Adrenal gland (tissue), 12 donors: ENCODE data around the gene ERF. TPM values are rescaled to one million over a fixed set of nuclear protein-coding genes. Genes with fewer than 3 reads are reported as not detected.
A peak's percentile ranks its signal among the peaks of the same experiment; 100 is the strongest.

Source experiments
- DNase-seq, 7 donors: peaks; one replicate each; pipeline ENCODE4 v3.0.0-alpha.2; 2019 to 2020
- H3K27ac ChIP-seq, 5 donors: fragments of 200-600 bp; sonication (generic) in 4 of 5; 1 replicate in 3 of 5; 2 replicates in 2 of 5; pipeline versions ENCODE4 v1.5.1 to v1.8.0; 2016 to 2020; ENCODE audit warnings: mild to moderate bottlenecking in 1 of 5
- H3K27me3 ChIP-seq: fragments of 200-600 bp; 2 replicates; pipeline ENCODE4 v1.8.0; 2021
- H3K36me3 ChIP-seq, 2 donors: fragments of 200-600 bp; replicated peaks in 1 of 2; 1 replicate in 1 of 2; 2 replicates in 1 of 2; pipeline versions ENCODE4 v1.5.1 to v1.8.0; 2018 to 2022
- H3K4me1 ChIP-seq, 2 donors: fragments of 200-600 bp; replicated peaks in 1 of 2; 1 replicate in 1 of 2; 2 replicates in 1 of 2; pipeline versions ENCODE4 v1.5.1 to v1.8.0; 2018 to 2021
- H3K4me3 ChIP-seq, 4 donors: fragments of 200-600 bp; sonication (generic) in 3 of 4; one replicate each; pipeline ENCODE4 v1.5.1; 2016 to 2018
- H3K9me3 ChIP-seq, 3 donors: fragments of 200-600 bp; sonication (generic) in 1 of 3; replicated peaks in 1 of 3; 1 replicate in 2 of 3; 2 replicates in 1 of 3; pipeline versions ENCODE4 v1.5.1 to v1.8.0; 2016 to 2021
- CTCF ChIP-seq, 6 experiments: fragments of 450-650 bp in 4 of 6; fragments of 200-600 bp in 2 of 6; sonication (generic) in 1 of 6; IDR thresholded peaks; 1 replicate in 5 of 6; 2 replicates in 1 of 6; pipeline versions ENCODE4 v1.5.1 to v1.8.0; 2016 to 2021; ENCODE audit warnings: antibody characterized with exemption in 6 of 6, mild to moderate bottlenecking in 2 of 6, moderate library complexity in 1 of 6
- POLR2A ChIP-seq, 2 donors: fragments of 450-650 bp; IDR thresholded peaks; one replicate each; pipeline ENCODE4 v1.6.1; 2017; ENCODE audit warnings: antibody characterized with exemption in 2 of 2, mild to moderate bottlenecking in 2 of 2, moderate library complexity in 1 of 2
- WGBS, 4 donors: extraction: QIAGEN DNeasy Blood & Tissue Kit in 2 of 4; methylation state at CpG; one replicate each; pipeline versions ENCODE4 v1.1.5 to v1.1.7; 2013 to 2017; 5-methylcytosine and 5-hydroxymethylcytosine counted together
- intact Hi-C, 2 donors: fragments of 100-400 bp; cut with DNase I; formaldehyde crosslinking; loops; one replicate each; pipeline versions ENCODE4 v1.14.1 to v1.15.0; 2022 to 2023
- polyA plus RNA-seq, 3 donors: library from polyadenylated mRNA; stranded (reverse); fragments of 200-250 nt in 2 of 3; fragments of 350-450 nt in 1 of 3; fragmentation: Illumina TruSeq in 1 of 3; extraction: RNeasy Lipid Tissue Mini Kit (QIAGEN cat#74804) in 1 of 3; gene quantifications; one replicate each; pipeline ENCODE4 v1.2.3, GENCODE V29; 2013 to 2014
- total RNA-seq, 9 donors: library from RNA; depleted of rRNA in 4 of 9; stranded (reverse); fragments of >200 nt in 4 of 9; fragments of 120-200 nt in 1 of 9; fragmentation: NEBNext Ultra II Directional in 1 of 9; extraction: Animal tissue kit (Norgen Biotek cat#: 25700) in 1 of 9; gene quantifications; one replicate each; pipeline versions ENCODE4 v1.1.0 to v1.2.4, GENCODE V29; 2013 to 2023
- donor health status: healthy with polysubstance abuse.
- donor health status: Bipolar disorder and iron deficiency.
- donor health status: DM: yes; HTN: yes; CAD: no.
- donor health status: DM: no; HTN: no; CAD: no.
- donor health status: DM: no; HTN: no; CAD: no.
- donor health status: DM: yes; HTN: yes; CAD: no.

ERF gene
- total and polyA plus RNA-seq, 12 donors = 11.4 to 147 (median 52.4) TPM

DNA sequence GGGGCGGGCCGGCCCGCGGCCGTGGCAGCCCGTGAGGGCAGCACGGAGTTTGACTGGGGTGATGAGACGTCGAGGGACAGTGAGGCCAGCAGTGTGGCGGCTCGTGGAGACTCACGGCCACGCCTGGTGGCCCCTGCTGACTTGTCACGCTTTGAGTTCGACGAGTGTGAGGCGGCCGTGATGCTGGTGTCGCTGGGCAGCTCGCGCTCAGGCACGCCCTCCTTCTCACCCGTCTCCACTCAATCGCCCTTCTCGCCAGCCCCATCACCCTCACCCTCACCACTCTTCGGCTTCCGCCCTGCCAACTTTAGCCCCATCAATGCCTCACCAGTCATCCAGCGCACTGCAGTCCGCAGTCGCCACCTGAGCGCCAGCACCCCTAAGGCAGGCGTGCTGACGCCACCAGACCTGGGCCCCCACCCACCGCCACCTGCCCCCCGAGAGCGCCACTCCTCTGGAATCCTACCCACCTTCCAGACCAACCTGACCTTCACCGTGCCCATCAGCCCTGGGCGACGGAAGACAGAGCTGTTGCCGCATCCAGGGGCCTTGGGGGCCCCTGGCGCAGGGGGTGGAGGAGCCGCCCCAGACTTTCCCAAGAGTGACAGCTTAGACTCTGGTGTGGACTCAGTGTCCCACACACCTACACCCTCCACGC, 18.6 kb upstream of the ERF start:
- DNase-seq = peak in 2 of 7 donors; percentile 15 to 23
- TF ChIP-seq POLR2A (IDR thresholded peaks at IDR 0.05) = no peak
- TF ChIP-seq CTCF (IDR thresholded peaks at IDR 0.05) = no peak
- no peak overlapping the region for H3K4me3 ChIP-seq
- H3K9me3 ChIP-seq = no peaks in the 10 kb centered on the region
- intact Hi-C loops = no loop called here
- peaks cover 31 to 48% of the 10 kb centered on the region in 2 donors for H3K4me1 ChIP-seq
- no peak overlapping the region for H3K27ac ChIP-seq
- no peaks in the 10 kb centered on the region for H3K27me3 ChIP-seq
- peaks cover 0 to 39% of the 10 kb centered on the region in 2 donors for H3K36me3 ChIP-seq
- 90 to 95% (median 92%) methylated on average over 37 to 43 of the region's 43 CpGs for WGBS, 4 donors

- H3K4me1 ChIP-seq = peaks cover 26 to 43% of the 10 kb centered on the region in 2 donors
- intact Hi-C loops = no loop called here
Measured at GRCh38 chr19:42272989-42273406, 18.1 kb upstream of the ERF start.

DNA sequence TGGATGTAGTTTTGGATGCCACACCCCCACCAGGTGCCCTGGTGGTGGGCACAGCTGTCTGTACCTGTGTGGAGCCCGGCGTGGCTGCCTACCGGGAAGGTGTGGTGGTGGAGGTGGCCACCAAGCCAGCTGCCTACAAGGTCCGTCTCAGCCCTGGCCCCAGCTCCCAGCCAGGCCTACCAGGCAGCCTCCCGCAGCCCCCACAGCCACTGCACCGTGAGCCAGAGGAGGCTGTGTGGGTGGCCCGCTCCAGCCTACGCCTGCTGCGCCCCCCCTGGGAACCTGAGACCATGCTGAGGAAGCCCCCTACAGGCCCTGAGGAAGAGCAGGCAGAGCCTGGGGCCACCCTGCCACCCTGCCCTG, 17.6 kb upstream of the ERF start:
- no peaks in the 10 kb centered on the region for H3K9me3 ChIP-seq
- peak in 2 of 7 donors; percentile 20 to 32 for DNase-seq
- 83 to 94% methylated on average over 9 of the region's 9 CpGs; no CpG with 5 or more reads in 2 of the 4 donors for WGBS, 4 donors
- TF ChIP-seq CTCF (IDR thresholded peaks at IDR 0.05) (no peak), POLR2A (IDR thresholded peaks at IDR 0.05) (no peak)
- H3K4me1 ChIP-seq = peaks cover 26 to 42% of the 10 kb centered on the region in 2 donors
- H3K4me3 ChIP-seq = no peak overlapping the region
- intact Hi-C loops = no loop called here
- H3K36me3 ChIP-seq = peaks cover 0 to 39% of the 10 kb centered on the region in 2 donors
- no peaks in the 10 kb centered on the region for H3K27me3 ChIP-seq
- H3K27ac ChIP-seq = no peak overlapping the region

More at GRCh38 chr19:42272989-42273406, 18.1 kb upstream of the ERF start:
- TF ChIP-seq POLR2A (IDR thresholded peaks at IDR 0.05) = no peak
- TF ChIP-seq CTCF (IDR thresholded peaks at IDR 0.05) = no peak
- DNase-seq = no peak
- Histone ChIP-seq H3K27me3 (no peaks in the 10 kb centered on the region), H3K4me3 (no peak overlapping the region), H3K27ac (no peak overlapping the region), H3K36me3 (peaks cover 0 to 39% of the 10 kb centered on the region in 2 donors), H3K9me3 (no peaks in the 10 kb centered on the region)
- WGBS, 4 donors = 95 to 97% (median 96%) methylated on average over 12 to 23 of the region's 23 CpGs

DNA sequence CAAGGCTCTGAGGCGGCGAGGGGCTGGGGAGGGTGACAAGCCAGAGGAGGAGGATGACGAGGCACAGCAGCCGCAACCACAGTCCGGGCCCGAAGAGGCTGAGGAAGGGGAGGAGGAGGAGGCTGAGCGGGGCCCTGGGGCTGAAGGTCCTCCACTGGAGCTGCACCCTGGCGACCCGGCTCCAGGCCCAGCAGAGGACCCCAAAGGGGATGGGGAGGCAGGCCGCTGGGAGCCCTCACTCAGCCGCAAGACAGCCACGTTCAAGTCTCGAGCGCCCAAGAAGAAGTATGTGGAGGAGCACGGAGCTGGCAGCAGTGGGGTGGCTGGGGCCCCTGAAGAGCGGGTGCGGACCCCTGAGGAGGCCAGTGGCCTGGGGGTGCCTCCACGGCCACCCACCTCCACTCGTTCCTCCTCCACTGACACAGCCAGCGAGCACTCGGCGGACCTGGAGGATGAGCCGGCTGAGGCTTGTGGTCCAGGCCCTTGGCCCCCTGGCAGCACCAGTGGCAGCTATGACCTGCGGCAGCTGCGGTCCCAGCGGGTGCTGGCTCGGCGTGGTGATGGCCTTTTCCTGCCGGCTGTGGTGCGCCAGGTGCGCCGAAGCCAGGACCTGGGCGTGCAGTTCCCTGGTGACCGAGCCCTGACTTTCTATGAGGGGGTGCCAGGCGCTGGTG, 17.1 kb upstream of the ERF start:
- Histone ChIP-seq H3K4me3 (no peak overlapping the region), H3K9me3 (no peaks in the 10 kb centered on the region), H3K27ac (peak overlapping the region in 2 of 5 donors; percentile 93 to 96), H3K27me3 (no peaks in the 10 kb centered on the region), H3K4me1 (peaks cover 24 to 40% of the 10 kb centered on the region in 2 donors), H3K36me3 (peaks cover 0 to 39% of the 10 kb centered on the region in 2 donors)
- peak in 3 of 7 donors; percentile 9 to 32 (median 28) for DNase-seq
- intact Hi-C loops = no loop called here
- 89 to 91% (median 89%) methylated on average over 26 to 35 of the region's 35 CpGs for WGBS, 4 donors
- TF ChIP-seq POLR2A (IDR thresholded peaks at IDR 0.05) = no peak
- no peak for TF ChIP-seq CTCF (IDR thresholded peaks at IDR 0.05)
